ENCODE measurements around the gene IGLL5.

IGLL5 gene

GRCh38 chr22:22927888-22928665, 40.5 kb downstream of the IGLL5 start:
- H3F3A ChIP-seq (ENCODE audit: insufficient read depth, low read length), result peaks cover 50% of the 10 kb centered on the region
- H3K27ac ChIP-seq (ENCODE audit: low read length), result peak overlapping the region; percentile 99
- DNase-seq, result no peak
- H3K9me2 ChIP-seq (replicated peaks; ENCODE audit: insufficient read depth, low read length), result no peaks in the 10 kb centered on the region
- peak overlapping the region; percentile 31; the same call in 1 of the 2 replicates for H3K4me3 ChIP-seq (ENCODE audit: low read length)
- H3K36me3 ChIP-seq (replicated peaks; ENCODE audit: insufficient read depth, low read length), result no peaks in the 10 kb centered on the region
- H3K9me3 ChIP-seq (replicated peaks; ENCODE audit: insufficient read depth, low read length), result no peaks in the 10 kb centered on the region
- H2AFZ ChIP-seq (ENCODE audit: low read length), result no peak overlapping the region
- H3K79me2 ChIP-seq (ENCODE audit: low read length), result peaks cover 47% of the 10 kb centered on the region
- no peak for TF ChIP-seq CTCF (IDR thresholded peaks at IDR 0.05; ENCODE audit: low read length)
- TF ChIP-seq EZH2 (optimal IDR thresholded peaks at IDR 0.05; ENCODE audit: low read depth, low read length), result no peak
- no peak for TF ChIP-seq EZH2phosphoT487 (IDR thresholded peaks at IDR 0.05; ENCODE audit: low read length)
- H3K9ac ChIP-seq (ENCODE audit: low read length), result peak overlapping the region; percentile 93
- peaks cover 74% of the 10 kb centered on the region for H3K4me1 ChIP-seq (ENCODE audit: low read length)
- H3K27me3 ChIP-seq (replicated peaks; ENCODE audit: insufficient read depth, low read length), result no peaks in the 10 kb centered on the region
- H3K4me2 ChIP-seq (ENCODE audit: low read depth, low read length), result peak overlapping the region; percentile 70
- no peaks in the 10 kb centered on the region for H4K20me1 ChIP-seq (ENCODE audit: insufficient read depth, low read length)

GRCh38 chr22:22928666-22929380, 41.2 kb downstream of the IGLL5 start:
- Histone ChIP-seq H3K9me2 (replicated peaks; ENCODE audit: insufficient read depth, low read length) (no peaks in the 10 kb centered on the region), H3K79me2 (ENCODE audit: low read length) (peaks cover 55% of the 10 kb centered on the region), H3K4me2 (ENCODE audit: low read depth, low read length) (peak overlapping the region; percentile 76), H3K9ac (ENCODE audit: low read length) (peak overlapping the region; percentile 93), H3K36me3 (replicated peaks; ENCODE audit: insufficient read depth, low read length) (no peaks in the 10 kb centered on the region), H3K4me3 (ENCODE audit: low read length) (peak overlapping the region; percentile 31; the same call in 1 of the 2 replicates), H3K27ac (ENCODE audit: low read length) (peak overlapping the region; percentile 99), H3K4me1 (ENCODE audit: low read length) (peaks cover 81% of the 10 kb centered on the region), H3F3A (ENCODE audit: insufficient read depth, low read length) (peaks cover 50% of the 10 kb centered on the region), H3K9me3 (replicated peaks; ENCODE audit: insufficient read depth, low read length) (no peaks in the 10 kb centered on the region), H2AFZ (ENCODE audit: low read length) (no peak overlapping the region), H3K27me3 (replicated peaks; ENCODE audit: insufficient read depth, low read length) (no peaks in the 10 kb centered on the region), H4K20me1 (ENCODE audit: insufficient read depth, low read length) (no peaks in the 10 kb centered on the region)
- no peak for TF ChIP-seq CTCF (IDR thresholded peaks at IDR 0.05; ENCODE audit: low read length)
- no peak for TF ChIP-seq EZH2phosphoT487 (IDR thresholded peaks at IDR 0.05; ENCODE audit: low read length)
- no peak for TF ChIP-seq EZH2 (optimal IDR thresholded peaks at IDR 0.05; ENCODE audit: low read depth, low read length)
- DNase-seq, result peak; percentile 100

- Histone ChIP-seq H3K4me2 (ENCODE audit: low read depth, low read length) (peak overlapping the region; percentile 76), H3K9ac (ENCODE audit: low read length) (peak overlapping the region; percentile 93), H2AFZ (ENCODE audit: low read length) (no peak overlapping the region), H3K9me2 (replicated peaks; ENCODE audit: insufficient read depth, low read length) (no peaks in the 10 kb centered on the region), H3K4me1 (ENCODE audit: low read length) (peaks cover 89% of the 10 kb centered on the region), H3K27ac (ENCODE audit: low read length) (peak overlapping the region; percentile 99), H3K4me3 (ENCODE audit: low read length) (peak overlapping the region; percentile 26; the same call in 1 of the 2 replicates), H3K79me2 (ENCODE audit: low read length) (peaks cover 63% of the 10 kb centered on the region), H3K36me3 (replicated peaks; ENCODE audit: insufficient read depth, low read length) (no peaks in the 10 kb centered on the region), H4K20me1 (ENCODE audit: insufficient read depth, low read length) (no peaks in the 10 kb centered on the region), H3K9me3 (replicated peaks; ENCODE audit: insufficient read depth, low read length) (no peaks in the 10 kb centered on the region), H3F3A (ENCODE audit: insufficient read depth, low read length) (peaks cover 50% of the 10 kb centered on the region), H3K27me3 (replicated peaks; ENCODE audit: insufficient read depth, low read length) (no peaks in the 10 kb centered on the region)
- DNase-seq, result peak; percentile 51
- TF ChIP-seq EZH2 (optimal IDR thresholded peaks at IDR 0.05; ENCODE audit: low read depth, low read length) (no peak), EZH2phosphoT487 (IDR thresholded peaks at IDR 0.05; ENCODE audit: low read length) (no peak), CTCF (IDR thresholded peaks at IDR 0.05; ENCODE audit: low read length) (no peak)
Measured at GRCh38 chr22:22929381-22930221, 42.0 kb downstream of the IGLL5 start.
